Skin of body (tissue), 3 donors: ENCODE results near the gene CFC1. TPM values are rescaled to one million over a fixed set of nuclear protein-coding genes. Genes with fewer than 3 reads are reported as not detected.
"Not testable (repeated sequence)": the region's sequence is repeated elsewhere in the genome, so short reads cannot be mapped to it uniquely, and the experiment has no call there.

Experiments
- DNase-seq: peaks from one replicate; lab custom pipeline; 2025; lab: John Stamatoyannopoulos, UW
- small RNA-seq: library from RNA; depleted of rRNA; stranded (forward); fragments of <200 nt; gene quantifications from one replicate; pipeline ENCODE3, GENCODE V24; 2014; ENCODE audit warnings: low replicate concordance
- total RNA-seq: library from RNA; depleted of rRNA; stranded (reverse); fragments of >200 nt; gene quantifications from one replicate; pipeline ENCODE4 v1.2.3, GENCODE V29; 2014

CFC1 gene
- total RNA-seq, 1 donor from 2014 or later = not detected

DNA sequence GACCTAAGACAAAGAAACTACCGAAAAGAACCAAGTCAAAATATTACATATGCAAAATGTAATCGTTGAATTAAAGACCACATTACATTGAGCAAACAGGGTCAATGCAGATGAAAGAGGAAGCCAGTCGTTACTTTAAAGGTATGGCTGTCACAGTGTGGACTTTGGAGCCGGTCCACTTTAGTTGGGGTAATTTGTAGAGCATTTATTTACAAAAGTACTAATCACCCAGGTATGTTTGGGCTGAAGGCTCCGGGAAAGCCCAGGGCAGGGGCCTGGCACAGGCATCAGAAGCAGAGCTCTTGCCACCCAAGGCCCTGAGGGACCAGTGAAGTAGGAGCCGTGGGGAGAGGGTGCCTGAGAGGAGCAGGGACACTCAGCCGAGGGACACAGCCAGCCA lies 15.8 kb downstream of the CFC1 start:
- not testable (repeated sequence) for DNase-seq

DNA sequence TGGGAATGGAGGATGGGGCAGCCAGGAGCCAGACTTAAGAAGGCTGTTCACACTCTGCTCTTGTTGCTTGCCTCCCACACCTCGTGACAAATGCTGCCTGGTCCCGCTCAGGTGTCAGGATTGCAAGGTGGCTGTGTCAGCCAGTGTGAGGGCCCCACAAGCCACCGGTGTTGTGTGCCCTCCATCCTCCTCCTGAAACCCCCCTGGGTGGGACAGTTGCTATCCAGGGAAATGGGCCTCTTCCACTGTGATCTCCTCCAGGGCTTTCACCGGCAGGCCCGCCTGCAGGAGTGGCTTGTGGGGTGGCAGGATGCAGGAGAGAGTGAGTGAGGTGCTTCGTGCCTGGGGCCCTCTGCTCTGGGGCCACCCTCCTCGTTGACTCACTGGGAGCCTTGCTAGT lies 16.4 kb downstream of the CFC1 start:
- DNase-seq = not testable (repeated sequence)

DNA sequence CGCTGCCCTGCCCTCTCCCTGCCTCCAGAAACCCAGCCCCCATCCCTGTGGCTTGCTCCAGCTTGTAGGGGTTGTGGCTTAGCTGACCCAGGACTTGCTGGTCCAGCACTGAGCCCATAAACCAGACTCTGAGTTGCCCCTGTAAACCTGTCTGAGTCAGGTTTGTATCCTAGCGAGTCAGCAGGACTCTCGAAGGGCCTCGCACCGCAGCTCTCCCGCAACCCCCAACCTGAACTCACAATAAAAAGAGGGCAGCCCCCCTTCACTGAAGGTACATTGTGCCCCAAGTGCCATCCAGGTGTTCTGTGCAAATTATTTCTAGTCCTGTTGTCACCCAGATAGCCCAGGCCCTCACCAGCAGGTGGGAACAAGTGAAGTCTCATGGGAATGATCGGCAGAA lies 17.9 kb downstream of the CFC1 start:
- not testable (repeated sequence) for DNase-seq

DNA sequence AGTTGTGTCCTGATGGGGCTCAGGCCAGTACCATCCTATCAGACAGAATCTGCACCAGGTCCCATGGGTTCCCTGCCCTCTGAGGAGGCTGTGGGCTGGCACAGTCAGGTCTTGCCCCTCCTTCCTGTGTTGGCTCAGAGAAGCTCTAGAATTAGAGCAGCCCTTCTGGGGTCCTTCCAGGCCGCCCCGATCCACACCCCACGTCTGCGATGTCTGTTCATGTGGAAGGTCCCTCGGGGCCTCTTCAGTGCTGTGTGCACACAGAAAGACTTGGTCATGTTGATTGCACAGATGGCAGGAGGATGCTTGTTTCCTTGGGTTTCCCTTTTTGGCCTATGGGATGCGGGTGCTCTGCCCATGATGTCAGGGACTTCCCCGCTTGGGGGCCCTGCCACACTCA lies 20.3 kb downstream of the CFC1 start:
- DNase-seq = not testable (repeated sequence)

DNA sequence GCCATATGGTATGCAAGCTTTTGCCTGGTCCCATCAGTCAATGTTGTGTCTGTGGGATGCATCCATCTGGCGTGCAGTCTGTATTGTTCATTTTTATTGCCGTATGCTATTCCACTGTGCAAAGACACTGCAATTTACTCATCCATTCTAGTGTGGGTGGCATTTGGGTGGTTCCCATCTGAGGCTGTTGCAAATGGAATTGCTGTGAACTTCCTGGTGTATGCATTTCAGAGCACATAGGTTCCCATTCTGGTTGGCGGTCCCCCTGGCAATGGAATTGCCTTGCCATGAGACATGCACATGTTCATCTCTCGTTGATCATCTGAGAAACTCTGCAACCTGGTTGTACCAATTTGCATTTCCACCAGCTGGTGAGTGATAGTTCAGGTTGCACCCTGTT lies 21.8 kb downstream of the CFC1 start:
- DNase-seq = not testable (repeated sequence)

DNA sequence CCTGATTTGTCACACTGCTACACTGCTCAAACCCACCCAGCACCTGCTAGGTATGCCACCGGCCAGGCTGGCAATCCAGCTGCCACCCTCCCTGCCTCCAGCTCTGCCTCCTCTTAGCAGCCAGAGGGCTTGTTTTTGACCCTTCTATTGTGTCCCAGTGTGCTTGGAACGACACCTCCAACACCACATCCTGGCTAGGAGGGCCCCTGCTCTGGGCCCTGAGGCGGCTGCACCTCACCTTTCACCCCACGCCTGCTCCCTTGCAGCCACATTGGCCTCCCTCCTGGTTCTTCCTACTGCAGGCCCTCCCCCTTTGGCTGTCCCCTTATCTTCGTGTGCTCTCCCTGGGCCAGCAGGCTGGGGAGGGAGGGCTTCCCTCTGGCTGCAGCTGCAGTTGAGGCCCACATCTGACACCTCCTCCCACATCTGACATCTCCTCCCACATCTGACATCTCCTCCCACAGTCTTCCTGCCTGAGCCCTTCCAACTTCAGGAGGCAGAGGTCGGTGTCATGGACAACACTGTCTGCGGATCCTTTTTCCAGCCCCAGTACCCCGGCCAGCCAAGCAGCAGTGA lies 23.1 kb downstream of the CFC1 start:
- DNase-seq = not testable (repeated sequence)

DNA sequence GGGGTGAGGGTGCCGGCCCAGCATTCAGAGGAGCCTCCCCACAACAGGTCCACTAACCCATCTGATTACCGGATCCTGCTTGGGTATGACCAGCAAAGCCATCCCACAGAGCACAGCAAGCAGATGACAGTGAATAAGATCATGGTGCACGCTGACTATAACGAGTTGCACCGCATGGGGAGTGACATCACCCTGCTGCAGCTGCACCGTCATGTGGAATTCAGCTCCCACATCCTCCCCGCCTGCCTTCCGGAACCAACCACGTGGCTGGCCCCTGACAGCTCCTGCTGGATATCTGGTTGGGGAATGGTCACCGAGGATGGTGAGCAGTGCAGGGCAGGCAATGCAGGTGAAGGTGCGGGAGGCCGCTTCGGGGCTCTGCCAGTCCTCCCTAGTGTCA lies 25.1 kb downstream of the CFC1 start:
- not testable (repeated sequence) for DNase-seq

DNA sequence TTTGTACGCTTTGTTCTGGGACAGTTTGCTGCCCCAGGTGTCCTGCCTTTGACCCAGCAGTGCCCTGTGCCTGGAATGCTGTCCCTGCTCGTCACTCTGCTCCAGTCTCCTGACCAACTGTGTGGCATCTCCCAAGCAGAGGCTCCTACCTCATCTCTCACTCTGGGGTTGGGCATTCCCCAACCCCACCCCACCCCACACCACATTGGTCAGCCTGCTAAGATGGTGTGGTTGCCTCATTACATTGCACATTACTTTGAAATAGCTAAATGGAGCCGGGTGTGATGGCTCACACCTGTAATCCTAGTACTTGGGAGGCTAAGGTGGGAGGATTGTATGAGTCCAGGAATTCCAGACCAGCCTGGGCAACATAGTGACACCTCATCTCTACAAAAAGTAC lies 27.4 kb downstream of the CFC1 start:
- not testable (repeated sequence) for DNase-seq

DNA sequence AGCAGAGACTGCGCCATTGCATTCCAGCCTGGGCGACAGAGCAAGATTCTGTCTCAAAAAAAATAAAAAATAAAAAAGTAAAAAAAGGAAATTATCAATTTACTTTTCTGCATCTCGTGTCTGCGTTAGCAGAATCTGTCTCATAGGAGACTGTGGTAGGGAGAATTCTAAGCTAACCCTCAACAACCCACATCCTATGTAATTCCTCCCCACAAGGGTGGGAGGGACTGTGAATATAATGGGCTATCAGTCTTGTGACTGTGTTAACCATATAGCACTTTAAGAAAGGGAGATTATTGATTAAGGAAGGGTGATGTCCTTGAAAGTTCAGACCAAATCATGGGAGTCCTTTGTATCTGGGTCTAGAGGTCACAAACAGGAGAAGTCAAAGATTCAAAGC lies 33.2 kb downstream of the CFC1 start:
- not testable (repeated sequence) for DNase-seq

DNA sequence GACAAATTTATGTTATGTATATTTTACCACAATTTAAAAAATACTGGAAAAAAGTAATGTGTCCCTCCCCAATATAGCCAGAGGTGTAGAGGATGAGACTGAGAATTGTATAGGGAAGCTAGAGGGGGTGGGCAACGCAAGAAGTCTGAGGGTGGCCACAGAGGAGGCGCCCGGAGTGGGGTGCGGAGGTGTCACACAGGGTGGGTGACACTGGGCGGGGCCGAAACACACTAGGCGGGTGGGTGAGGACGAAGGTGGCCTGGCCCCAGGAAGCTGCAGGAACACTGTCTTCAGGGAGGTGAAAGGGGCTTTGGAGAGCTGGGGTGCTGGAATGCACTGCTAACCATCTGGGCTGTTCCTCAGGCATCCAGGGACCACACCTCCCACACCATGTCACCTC lies 42.9 kb downstream of the CFC1 start:
- not testable (repeated sequence) for DNase-seq

DNA sequence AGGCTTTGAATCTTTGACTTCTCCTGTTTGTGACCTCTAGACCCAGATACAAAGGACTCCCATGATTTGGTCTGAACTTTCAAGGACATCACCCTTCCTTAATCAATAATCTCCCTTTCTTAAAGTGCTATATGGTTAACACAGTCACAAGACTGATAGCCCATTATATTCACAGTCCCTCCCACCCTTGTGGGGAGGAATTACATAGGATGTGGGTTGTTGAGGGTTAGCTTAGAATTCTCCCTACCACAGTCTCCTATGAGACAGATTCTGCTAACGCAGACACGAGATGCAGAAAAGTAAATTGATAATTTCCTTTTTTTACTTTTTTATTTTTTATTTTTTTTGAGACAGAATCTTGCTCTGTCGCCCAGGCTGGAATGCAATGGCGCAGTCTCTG lies 45.2 kb downstream of the CFC1 start:
- not testable (repeated sequence) for DNase-seq

DNA sequence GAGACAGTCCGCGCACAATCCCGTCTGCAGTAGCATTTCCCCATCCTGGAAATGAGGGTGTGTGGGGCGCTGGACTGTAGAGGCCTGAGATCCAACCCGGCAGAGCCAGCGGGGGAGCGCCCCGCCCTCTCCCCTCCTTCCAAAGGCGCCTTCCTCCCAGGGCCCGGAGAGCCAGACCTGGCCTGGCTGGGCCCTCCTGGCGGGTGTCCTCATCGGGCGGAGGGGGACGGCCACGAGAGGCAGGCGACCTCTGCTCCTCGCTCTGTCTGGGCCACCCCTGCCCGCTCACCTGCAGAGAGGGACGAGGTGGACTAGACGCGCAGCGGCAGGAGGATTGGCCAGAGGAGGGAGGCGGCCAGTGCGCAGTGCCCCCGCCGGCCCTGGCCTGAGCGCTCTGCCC lies 49.9 kb downstream of the CFC1 start:
- DNase-seq = not testable (repeated sequence)

DNA sequence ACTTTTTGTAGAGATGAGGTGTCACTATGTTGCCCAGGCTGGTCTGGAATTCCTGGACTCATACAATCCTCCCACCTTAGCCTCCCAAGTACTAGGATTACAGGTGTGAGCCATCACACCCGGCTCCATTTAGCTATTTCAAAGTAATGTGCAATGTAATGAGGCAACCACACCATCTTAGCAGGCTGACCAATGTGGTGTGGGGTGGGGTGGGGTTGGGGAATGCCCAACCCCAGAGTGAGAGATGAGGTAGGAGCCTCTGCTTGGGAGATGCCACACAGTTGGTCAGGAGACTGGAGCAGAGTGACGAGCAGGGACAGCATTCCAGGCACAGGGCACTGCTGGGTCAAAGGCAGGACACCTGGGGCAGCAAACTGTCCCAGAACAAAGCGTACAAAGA lies 51.0 kb downstream of the CFC1 start:
- not testable (repeated sequence) for DNase-seq

DNA sequence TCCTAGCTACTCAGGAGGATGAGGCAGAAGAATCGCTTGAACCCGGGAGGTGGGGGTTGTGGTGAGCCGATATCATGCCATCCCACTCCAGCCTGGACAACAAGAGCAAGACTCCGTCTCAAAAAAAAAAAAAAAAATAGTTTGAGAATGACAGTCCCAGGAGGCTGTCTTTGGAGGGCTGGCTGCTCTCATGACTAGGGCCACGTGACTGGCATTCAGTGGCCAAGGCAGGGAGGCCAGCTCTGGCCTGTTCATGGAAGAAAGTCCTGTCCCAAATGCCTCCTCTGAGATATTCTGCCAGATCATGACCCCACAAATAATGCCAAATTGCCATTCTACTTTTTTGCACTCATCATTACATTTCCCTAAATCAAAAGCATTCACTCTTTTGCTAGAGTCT lies 54.4 kb downstream of the CFC1 start:
- DNase-seq = not testable (repeated sequence)

DNA sequence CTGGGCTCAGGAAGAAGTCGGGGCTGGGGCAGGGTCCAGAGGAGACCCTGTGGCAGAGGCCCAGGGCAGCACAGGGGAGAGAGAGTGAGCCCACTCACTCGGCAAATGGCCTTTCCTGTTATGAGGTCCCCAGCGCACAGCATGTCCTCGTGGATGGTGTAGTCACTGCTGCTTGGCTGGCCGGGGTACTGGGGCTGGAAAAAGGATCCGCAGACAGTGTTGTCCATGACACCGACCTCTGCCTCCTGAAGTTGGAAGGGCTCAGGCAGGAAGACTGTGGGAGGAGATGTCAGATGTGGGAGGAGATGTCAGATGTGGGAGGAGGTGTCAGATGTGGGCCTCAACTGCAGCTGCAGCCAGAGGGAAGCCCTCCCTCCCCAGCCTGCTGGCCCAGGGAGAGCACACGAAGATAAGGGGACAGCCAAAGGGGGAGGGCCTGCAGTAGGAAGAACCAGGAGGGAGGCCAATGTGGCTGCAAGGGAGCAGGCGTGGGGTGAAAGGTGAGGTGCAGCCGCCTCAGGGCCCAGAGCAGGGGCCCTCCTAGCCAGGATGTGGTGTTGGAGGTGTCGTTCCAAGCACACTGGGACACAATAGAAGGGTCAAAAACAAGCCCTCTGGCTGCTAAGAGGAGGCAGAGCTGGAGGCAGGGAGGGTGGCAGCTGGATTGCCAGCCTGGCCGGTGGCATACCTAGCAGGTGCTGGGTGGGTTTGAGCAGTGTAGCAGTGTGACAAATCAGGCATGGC lies 55.4 kb downstream of the CFC1 start:
- DNase-seq = not testable (repeated sequence)

DNA sequence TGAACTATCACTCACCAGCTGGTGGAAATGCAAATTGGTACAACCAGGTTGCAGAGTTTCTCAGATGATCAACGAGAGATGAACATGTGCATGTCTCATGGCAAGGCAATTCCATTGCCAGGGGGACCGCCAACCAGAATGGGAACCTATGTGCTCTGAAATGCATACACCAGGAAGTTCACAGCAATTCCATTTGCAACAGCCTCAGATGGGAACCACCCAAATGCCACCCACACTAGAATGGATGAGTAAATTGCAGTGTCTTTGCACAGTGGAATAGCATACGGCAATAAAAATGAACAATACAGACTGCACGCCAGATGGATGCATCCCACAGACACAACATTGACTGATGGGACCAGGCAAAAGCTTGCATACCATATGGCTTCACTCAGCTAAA lies 56.6 kb downstream of the CFC1 start:
- not testable (repeated sequence) for DNase-seq

Small RNAs within 50 kb of the gene (small RNA-seq; reads per million reads assigned to genes)
- gene RF00017 = not detected
- not detected for gene RNU6-848P

Other genes starting within 250 kb of the CFC1 start
- 12.9 TPM for gene PTPN18, start 243.5 kb downstream of the CFC1 start, total RNA-seq
- 0.10 TPM for gene POTEI, start 90.2 kb downstream of the CFC1 start, total RNA-seq
- not detected for gene CFC1B, start 78.4 kb downstream of the CFC1 start, total RNA-seq
- gene POTEJ, start 11.9 kb upstream of the CFC1 start, total RNA-seq = 0.10 TPM
- gene GPR148, start 129.5 kb upstream of the CFC1 start, total RNA-seq = not detected
- gene AMER3, start 156.0 kb upstream of the CFC1 start, total RNA-seq = under 0.01 TPM
- 19.9 TPM for gene ARHGEF4, start 237.3 kb upstream of the CFC1 start, total RNA-seq